SU-DHL-6 (cell line): ENCODE data around the gene CFL1.

Experiments
- EZH2phosphoT487 ChIP-seq: fragments of 200-600 bp; sonication (generic), shearing (Covaris generic); conservative IDR thresholded peaks from 2 replicates; pipeline ENCODE4 v1.6.1; 2018; ENCODE audit warnings: mild to moderate bottlenecking, antibody characterized with exemption, low read length, moderate library complexity, mixed read lengths
- TF ChIP-seq, protein P1 (sequence below): fragments of 200-600 bp; sonication (generic); IDR thresholded peaks from one replicate; pipeline ENCODE4 v1.5.1; 2017; ENCODE audit warnings: antibody characterized with exemption, mild to moderate bottlenecking, low read length, moderate library complexity; ENCODE audit not compliant: insufficient read depth, poor library complexity, severe bottlenecking

GRCh38 chr11:65867284-65868071 is 9.5 kb upstream of the CFL1 start:
- TF ChIP-seq, protein P1, sequence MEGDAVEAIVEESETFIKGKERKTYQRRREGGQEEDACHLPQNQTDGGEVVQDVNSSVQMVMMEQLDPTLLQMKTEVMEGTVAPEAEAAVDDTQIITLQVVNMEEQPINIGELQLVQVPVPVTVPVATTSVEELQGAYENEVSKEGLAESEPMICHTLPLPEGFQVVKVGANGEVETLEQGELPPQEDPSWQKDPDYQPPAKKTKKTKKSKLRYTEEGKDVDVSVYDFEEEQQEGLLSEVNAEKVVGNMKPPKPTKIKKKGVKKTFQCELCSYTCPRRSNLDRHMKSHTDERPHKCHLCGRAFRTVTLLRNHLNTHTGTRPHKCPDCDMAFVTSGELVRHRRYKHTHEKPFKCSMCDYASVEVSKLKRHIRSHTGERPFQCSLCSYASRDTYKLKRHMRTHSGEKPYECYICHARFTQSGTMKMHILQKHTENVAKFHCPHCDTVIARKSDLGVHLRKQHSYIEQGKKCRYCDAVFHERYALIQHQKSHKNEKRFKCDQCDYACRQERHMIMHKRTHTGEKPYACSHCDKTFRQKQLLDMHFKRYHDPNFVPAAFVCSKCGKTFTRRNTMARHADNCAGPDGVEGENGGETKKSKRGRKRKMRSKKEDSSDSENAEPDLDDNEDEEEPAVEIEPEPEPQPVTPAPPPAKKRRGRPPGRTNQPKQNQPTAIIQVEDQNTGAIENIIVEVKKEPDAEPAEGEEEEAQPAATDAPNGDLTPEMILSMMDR, result no peak
- TF ChIP-seq EZH2phosphoT487, result no peak
